ENCODE results near the gene SH3RF1. TPM values are rescaled to one million over a fixed set of nuclear protein-coding genes. Genes with fewer than 3 reads are reported as not detected.

Gene SH3RF1
- total RNA-seq, 1 experiment from 2014 or later = 4.2 TPM

- H3K4me3 ChIP-seq = no peak overlapping the region
- H3K9me3 ChIP-seq = no peaks in the 10 kb centered on the region
- no peaks in the 10 kb centered on the region for H3K27me3 ChIP-seq
- DNase-seq = no peak
- peaks cover 14% of the 10 kb centered on the region for H3K36me3 ChIP-seq
These were observed 12.6 kb downstream of the SH3RF1 start for GRCh38 chr4:169258141-169258540.

GRCh38 chr4:169256856-169257761 is 13.6 kb downstream of the SH3RF1 start:
- no peaks in the 10 kb centered on the region for H3K27me3 ChIP-seq
- no peaks in the 10 kb centered on the region for H3K9me3 ChIP-seq
- H3K4me3 ChIP-seq = no peak overlapping the region
- DNase-seq = no peak
- H3K36me3 ChIP-seq = peaks cover 12% of the 10 kb centered on the region

GRCh38 chr4:169256101-169256612 is 14.6 kb downstream of the SH3RF1 start:
- peaks cover 10% of the 10 kb centered on the region for H3K36me3 ChIP-seq
- no peak overlapping the region for H3K4me3 ChIP-seq
- H3K27me3 ChIP-seq = no peaks in the 10 kb centered on the region
- DNase-seq = no peak
- H3K9me3 ChIP-seq = no peaks in the 10 kb centered on the region

GRCh38 chr4:169254546-169254983 is 16.2 kb downstream of the SH3RF1 start:
- Histone ChIP-seq H3K4me3 (no peak overlapping the region; the same call in 1 of the 2 replicates), H3K9me3 (no peaks in the 10 kb centered on the region), H3K27me3 (no peaks in the 10 kb centered on the region), H3K36me3 (peaks cover 9% of the 10 kb centered on the region)
- DNase-seq = peak; percentile 32

GRCh38 chr4:169253904-169254303 is 16.9 kb downstream of the SH3RF1 start:
- H3K9me3 ChIP-seq = no peaks in the 10 kb centered on the region
- H3K36me3 ChIP-seq = peaks cover 9% of the 10 kb centered on the region
- no peak overlapping the region for H3K4me3 ChIP-seq
- DNase-seq = no peak
- no peaks in the 10 kb centered on the region for H3K27me3 ChIP-seq

- H3K4me3 ChIP-seq = no peak overlapping the region
- no peak for DNase-seq
- peaks cover 9% of the 10 kb centered on the region for H3K36me3 ChIP-seq
- H3K9me3 ChIP-seq = no peaks in the 10 kb centered on the region
- H3K27me3 ChIP-seq = no peaks in the 10 kb centered on the region
These were observed 17.6 kb downstream of the SH3RF1 start for GRCh38 chr4:169253113-169253671.

- peaks cover 9% of the 10 kb centered on the region for H3K36me3 ChIP-seq
- no peak overlapping the region for H3K4me3 ChIP-seq
- no peaks in the 10 kb centered on the region for H3K9me3 ChIP-seq
- H3K27me3 ChIP-seq = no peaks in the 10 kb centered on the region
- DNase-seq = no peak
These were observed 18.2 kb downstream of the SH3RF1 start for GRCh38 chr4:169252339-169253112.

GRCh38 chr4:169251291-169252235 is 19.2 kb downstream of the SH3RF1 start:
- no peak overlapping the region for H3K4me3 ChIP-seq
- DNase-seq = no peak
- H3K9me3 ChIP-seq = no peaks in the 10 kb centered on the region
- H3K27me3 ChIP-seq = no peaks in the 10 kb centered on the region
- H3K36me3 ChIP-seq = peaks cover 6% of the 10 kb centered on the region

GRCh38 chr4:169250796-169251195 is 20.0 kb downstream of the SH3RF1 start:
- Histone ChIP-seq H3K27me3 (no peaks in the 10 kb centered on the region), H3K36me3 (peaks cover 6% of the 10 kb centered on the region), H3K9me3 (no peaks in the 10 kb centered on the region), H3K4me3 (no peak overlapping the region)
- DNase-seq = no peak

- peaks cover 7% of the 10 kb centered on the region for H3K36me3 ChIP-seq
- no peak overlapping the region for H3K4me3 ChIP-seq
- H3K9me3 ChIP-seq = no peaks in the 10 kb centered on the region
- no peaks in the 10 kb centered on the region for H3K27me3 ChIP-seq
- DNase-seq = no peak
These were observed 20.8 kb downstream of the SH3RF1 start for GRCh38 chr4:169249999-169250398.

- Histone ChIP-seq H3K9me3 (no peaks in the 10 kb centered on the region), H3K27me3 (no peaks in the 10 kb centered on the region), H3K4me3 (no peak overlapping the region), H3K36me3 (peaks cover 8% of the 10 kb centered on the region)
- no peak for DNase-seq
These were observed 21.4 kb downstream of the SH3RF1 start for GRCh38 chr4:169249214-169249973.

GRCh38 chr4:169248645-169249044 is 22.1 kb downstream of the SH3RF1 start:
- H3K4me3 ChIP-seq = no peak overlapping the region
- no peaks in the 10 kb centered on the region for H3K27me3 ChIP-seq
- peaks cover 8% of the 10 kb centered on the region for H3K36me3 ChIP-seq
- no peak for DNase-seq
- no peaks in the 10 kb centered on the region for H3K9me3 ChIP-seq

GRCh38 chr4:169246957-169247396 is 23.8 kb downstream of the SH3RF1 start:
- peaks cover 7% of the 10 kb centered on the region for H3K36me3 ChIP-seq
- DNase-seq = no peak
- H3K4me3 ChIP-seq = no peak overlapping the region
- H3K9me3 ChIP-seq = no peaks in the 10 kb centered on the region
- no peaks in the 10 kb centered on the region for H3K27me3 ChIP-seq

- Histone ChIP-seq H3K36me3 (peaks cover 7% of the 10 kb centered on the region), H3K4me3 (no peak overlapping the region), H3K27me3 (no peaks in the 10 kb centered on the region), H3K9me3 (no peaks in the 10 kb centered on the region)
- DNase-seq = no peak
These were observed 24.5 kb downstream of the SH3RF1 start for GRCh38 chr4:169246279-169246678.

- H3K9me3 ChIP-seq = no peaks in the 10 kb centered on the region
- no peaks in the 10 kb centered on the region for H3K27me3 ChIP-seq
- no peak overlapping the region for H3K4me3 ChIP-seq
- DNase-seq = no peak
- H3K36me3 ChIP-seq = peaks cover 11% of the 10 kb centered on the region
These were observed 25.7 kb downstream of the SH3RF1 start for GRCh38 chr4:169245061-169245460.
